GM23338 (cell line): Measurements from ENCODE around the gene MED27. TPM values are rescaled to one million over a fixed set of nuclear protein-coding genes. Genes with fewer than 3 reads are reported as not detected.

Experiments used
- ATAC-seq: fragments of 200-7000 bp; cut with Tn5 transposase; 3 replicates; pipeline ENCODE4 v1.9.1; 2020
- DNase-seq: peaks from one replicate; pipeline ENCODE4 v3.0.0-alpha.2; 2015; ENCODE audit warnings: low spot score
- H2AFZ ChIP-seq: fragments of 200-600 bp; sonication (generic); 2 replicates; pipeline ENCODE4 v1.8.0; 2016; ENCODE audit warnings: antibody characterized with exemption, mild to moderate bottlenecking, moderate library complexity
- H3F3A ChIP-seq: fragments of 200-600 bp; sonication (generic); replicated peaks from 2 replicates; pipeline ENCODE4 v1.8.0; 2017; ENCODE audit warnings: antibody characterized with exemption, mixed run types, low read depth
- H3K27ac ChIP-seq: fragments of 200-600 bp; sonication (generic); 2 replicates; pipeline ENCODE4 v1.6.1; 2016; ENCODE audit warnings: low read depth
- H3K27me3 ChIP-seq: fragments of 200-600 bp; sonication (generic); 2 replicates; pipeline ENCODE4 v1.8.0; 2016; ENCODE audit warnings: mild to moderate bottlenecking, mixed run types, moderate library complexity; ENCODE audit not compliant: insufficient read depth
- H3K36me3 ChIP-seq: fragments of 200-600 bp; sonication (generic); 2 replicates; pipeline ENCODE4 v1.8.0; 2016; ENCODE audit warnings: mild to moderate bottlenecking; ENCODE audit not compliant: insufficient read depth
- H3K4me1 ChIP-seq: fragments of 200-600 bp; sonication (generic); 2 replicates; pipeline ENCODE4 v1.8.0; 2016; ENCODE audit warnings: mild to moderate bottlenecking, moderate library complexity; ENCODE audit not compliant: insufficient read depth
- H3K4me2 ChIP-seq: fragments of 200-600 bp; sonication (generic); 2 replicates; pipeline ENCODE4 v1.7.1; 2017; ENCODE audit warnings: mixed run types
- H3K4me3 ChIP-seq: fragments of 200-600 bp; sonication (generic); 2 replicates; pipeline ENCODE4 v1.6.1; 2016; ENCODE audit warnings: mixed run types
- H3K79me2 ChIP-seq: fragments of 200-600 bp; sonication (generic); replicated peaks from 2 replicates; pipeline ENCODE4 v1.8.0; 2017; ENCODE audit warnings: mild to moderate bottlenecking; ENCODE audit not compliant: insufficient read depth
- H3K9me2 ChIP-seq: fragments of 200-600 bp; sonication (generic); 2 replicates; pipeline ENCODE4 v1.8.0; 2017; ENCODE audit not compliant: insufficient read depth
- H4K20me1 ChIP-seq: fragments of 200-600 bp; sonication (generic); replicated peaks from 2 replicates; pipeline ENCODE4 v1.8.0; 2017; ENCODE audit warnings: mild to moderate bottlenecking; ENCODE audit not compliant: insufficient read depth
- H3K27ac Mint-ChIP-seq: 2 replicates; pipeline ENCODE4 v1.8.0; 2020; ENCODE audit warnings: inconsistent platforms, mild to moderate bottlenecking, moderate library complexity, mixed read lengths
- H3K27me3 Mint-ChIP-seq: 3 replicates; pipeline ENCODE4 v1.8.0; 2022; ENCODE audit warnings: low read depth, mild to moderate bottlenecking, moderate library complexity, mixed read lengths, inconsistent platforms; ENCODE audit not compliant: insufficient read depth, poor library complexity
- H3K36me3 Mint-ChIP-seq: 3 replicates; pipeline ENCODE4 v1.8.0; 2021; ENCODE audit warnings: low read depth, mild to moderate bottlenecking, inconsistent platforms, moderate library complexity, mixed read lengths
- H3K4me1 Mint-ChIP-seq: 3 replicates; pipeline ENCODE4 v1.8.0; 2020; ENCODE audit warnings: mild to moderate bottlenecking, inconsistent platforms, mixed read lengths
- H3K4me3 Mint-ChIP-seq: 3 replicates; pipeline ENCODE4 v1.8.0; 2021; ENCODE audit warnings: moderate library complexity, mild to moderate bottlenecking, inconsistent platforms, mixed read lengths
- H3K9me3 Mint-ChIP-seq: 3 replicates; pipeline ENCODE4 v1.8.0; 2020; ENCODE audit warnings: moderate library complexity, mild to moderate bottlenecking, inconsistent platforms, mixed read lengths
- CREB1 ChIP-seq: fragments of 250-450 bp; sonication (Bioruptor Pico); IDR thresholded peaks from 2 replicates; pipeline ENCODE4 v1.5.0; 2020; ENCODE audit warnings: low read depth, mild to moderate bottlenecking, moderate library complexity
- EZH2 ChIP-seq: fragments of 200-600 bp; sonication (generic); IDR thresholded peaks from one replicate; pipeline ENCODE4 v1.8.0; 2017; ENCODE audit warnings: antibody characterized with exemption, mild to moderate bottlenecking, low read depth; ENCODE audit not compliant: unreplicated experiment
- JUNB ChIP-seq: IDR thresholded peaks from one replicate; pipeline ENCODE4 v1.6.1; 2016; ENCODE audit warnings: antibody characterized with exemption; ENCODE audit not compliant: unreplicated experiment
- NANOG ChIP-seq: IDR thresholded peaks from 2 replicates; pipeline ENCODE4 v1.6.1; 2016; ENCODE audit warnings: antibody characterized with exemption, borderline replicate concordance
- STAT1 ChIP-seq: IDR thresholded peaks from one replicate; pipeline ENCODE4 v1.6.1; 2016; ENCODE audit warnings: antibody characterized with exemption; ENCODE audit not compliant: unreplicated experiment
- ZNF331 ChIP-seq: fragments of 250-450 bp; sonication (Bioruptor Pico); IDR thresholded peaks from 2 replicates; pipeline ENCODE4 v1.5.0; 2020; ENCODE audit warnings: low read depth, mild to moderate bottlenecking, moderate library complexity
- polyA plus RNA-seq: library from polyadenylated mRNA; unstranded; fragments of >200 nt; fragmentation: Nextera tagmentation; extraction: Ambion mirVana; gene quantifications from 2 replicates; pipeline ENCODE4 v1.2.1, GENCODE V29; 2016
- total RNA-seq: library from RNA; depleted of rRNA; stranded (reverse); fragments of >200 nt; shearing (Covaris generic); gene quantifications from 2 replicates; pipeline ENCODE4 v1.2.3, GENCODE V29; 2014
- TF ChIP-seq, protein P1 (sequence below): IDR thresholded peaks from one replicate; pipeline ENCODE4 v1.6.1; 2018; ENCODE audit warnings: antibody characterized with exemption; ENCODE audit not compliant: unreplicated experiment
- TF ChIP-seq, protein P2 (sequence below): IDR thresholded peaks from 2 replicates; pipeline ENCODE4 v1.6.1; 2016; ENCODE audit warnings: antibody characterized with exemption
- TF ChIP-seq, protein P3 (sequence below): fragments of 250-450 bp; sonication (Bioruptor Pico); IDR thresholded peaks from 2 replicates; pipeline ENCODE4 v1.5.0; 2020; ENCODE audit warnings: mild to moderate bottlenecking, moderate library complexity

Gene MED27
- total and polyA plus RNA-seq, 2 experiments from 2014 or later, result 30.6 to 35.0 TPM

DNA sequence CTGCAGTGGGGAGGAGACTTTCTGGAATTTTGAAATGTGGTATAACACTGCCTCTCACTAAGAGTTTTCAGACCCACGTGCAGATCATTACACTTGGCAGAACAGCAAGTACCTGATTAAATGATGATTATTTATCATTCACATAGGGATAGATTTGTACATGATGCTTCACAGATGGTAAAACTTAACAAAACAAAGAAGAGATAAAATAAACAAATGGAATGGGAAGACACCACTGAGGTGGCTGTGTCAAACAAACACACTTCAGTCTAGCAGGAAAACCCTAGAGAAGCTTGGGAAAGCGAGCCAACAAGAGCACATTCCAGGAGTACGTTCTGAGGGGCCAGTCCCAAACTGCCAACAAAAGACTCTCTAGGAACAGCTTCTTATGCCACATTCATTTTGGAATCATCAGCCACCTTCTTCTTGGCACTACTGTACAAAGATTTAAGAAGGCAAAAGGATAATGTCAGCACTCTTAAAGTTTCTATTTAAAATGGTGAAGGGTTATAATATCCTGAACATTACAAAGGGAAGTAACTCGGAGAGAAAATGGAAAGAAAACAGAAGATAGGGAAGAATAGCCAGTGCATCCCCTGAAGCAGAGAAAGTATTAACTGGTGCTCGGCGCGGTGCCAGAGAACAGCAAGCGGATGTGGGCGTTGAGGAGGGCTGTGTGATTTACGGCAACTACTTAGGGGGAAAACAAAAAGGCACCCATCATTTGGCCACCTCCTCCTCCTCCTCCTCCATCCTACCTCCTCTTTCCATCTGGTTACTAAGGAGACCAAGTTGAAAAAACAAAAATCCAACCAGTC, 1.6 kb downstream of the MED27 start (continued):
- TF ChIP-seq, protein P1, sequence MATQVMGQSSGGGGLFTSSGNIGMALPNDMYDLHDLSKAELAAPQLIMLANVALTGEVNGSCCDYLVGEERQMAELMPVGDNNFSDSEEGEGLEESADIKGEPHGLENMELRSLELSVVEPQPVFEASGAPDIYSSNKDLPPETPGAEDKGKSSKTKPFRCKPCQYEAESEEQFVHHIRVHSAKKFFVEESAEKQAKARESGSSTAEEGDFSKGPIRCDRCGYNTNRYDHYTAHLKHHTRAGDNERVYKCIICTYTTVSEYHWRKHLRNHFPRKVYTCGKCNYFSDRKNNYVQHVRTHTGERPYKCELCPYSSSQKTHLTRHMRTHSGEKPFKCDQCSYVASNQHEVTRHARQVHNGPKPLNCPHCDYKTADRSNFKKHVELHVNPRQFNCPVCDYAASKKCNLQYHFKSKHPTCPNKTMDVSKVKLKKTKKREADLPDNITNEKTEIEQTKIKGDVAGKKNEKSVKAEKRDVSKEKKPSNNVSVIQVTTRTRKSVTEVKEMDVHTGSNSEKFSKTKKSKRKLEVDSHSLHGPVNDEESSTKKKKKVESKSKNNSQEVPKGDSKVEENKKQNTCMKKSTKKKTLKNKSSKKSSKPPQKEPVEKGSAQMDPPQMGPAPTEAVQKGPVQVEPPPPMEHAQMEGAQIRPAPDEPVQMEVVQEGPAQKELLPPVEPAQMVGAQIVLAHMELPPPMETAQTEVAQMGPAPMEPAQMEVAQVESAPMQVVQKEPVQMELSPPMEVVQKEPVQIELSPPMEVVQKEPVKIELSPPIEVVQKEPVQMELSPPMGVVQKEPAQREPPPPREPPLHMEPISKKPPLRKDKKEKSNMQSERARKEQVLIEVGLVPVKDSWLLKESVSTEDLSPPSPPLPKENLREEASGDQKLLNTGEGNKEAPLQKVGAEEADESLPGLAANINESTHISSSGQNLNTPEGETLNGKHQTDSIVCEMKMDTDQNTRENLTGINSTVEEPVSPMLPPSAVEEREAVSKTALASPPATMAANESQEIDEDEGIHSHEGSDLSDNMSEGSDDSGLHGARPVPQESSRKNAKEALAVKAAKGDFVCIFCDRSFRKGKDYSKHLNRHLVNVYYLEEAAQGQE, result no peak
- no peak for TF ChIP-seq NANOG

DNA sequence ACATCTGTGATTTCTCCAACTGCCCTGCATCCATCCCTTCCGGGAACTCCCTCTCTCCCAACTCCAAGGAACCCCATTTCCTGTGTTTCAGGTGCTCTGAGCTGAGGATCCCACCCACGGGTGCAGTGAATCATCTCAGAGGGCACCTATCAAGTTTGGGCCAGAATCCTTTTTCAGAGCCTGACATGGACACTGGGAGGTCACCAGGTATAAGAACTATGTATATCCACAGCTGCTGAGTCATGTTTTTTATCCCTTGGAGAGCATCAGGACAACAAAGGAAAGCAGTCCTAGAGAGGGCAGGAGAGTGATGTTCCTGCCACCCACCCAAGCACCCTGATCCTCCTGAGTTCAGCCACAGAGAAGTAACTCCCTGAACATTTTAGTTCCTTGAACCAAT, 3.8 kb downstream of the MED27 start:
- H2AFZ ChIP-seq, result no peak overlapping the region
- H3K27ac ChIP-seq, result no peak overlapping the region
- H3K4me2 ChIP-seq, result no peak overlapping the region
- peaks cover 13% of the 10 kb centered on the region for H3K4me1 ChIP-seq
- H3K79me2 ChIP-seq, result peaks cover 83% of the 10 kb centered on the region
- H3K27me3 Mint-ChIP-seq, result peaks cover 9% of the 10 kb centered on the region
- H3K4me3 ChIP-seq, result no peak overlapping the region
- no peak overlapping the region for H3K4me3 Mint-ChIP-seq
- H3K36me3 ChIP-seq, result no peaks in the 10 kb centered on the region; the same call in 1 of the 2 replicates
- H3K9me3 Mint-ChIP-seq, result no peaks in the 10 kb centered on the region
- H3K36me3 Mint-ChIP-seq, result peaks cover 18% of the 10 kb centered on the region
- peak overlapping the region; percentile 76; the same call in 1 of the 2 replicates for H3K27ac Mint-ChIP-seq
- ATAC-seq (no peak), DNase-seq (no peak)
- no peaks in the 10 kb centered on the region for H3K9me2 ChIP-seq
- H4K20me1 ChIP-seq, result peaks cover 37% of the 10 kb centered on the region
- H3K4me1 Mint-ChIP-seq, result peaks cover 17% of the 10 kb centered on the region
- no peaks in the 10 kb centered on the region for H3K27me3 ChIP-seq
- no peaks in the 10 kb centered on the region for H3F3A ChIP-seq
- TF ChIP-seq JUNB (no peak), CREB1 (CRISPR knock-in tag) (no peak), ZNF331 (CRISPR knock-in tag) (no peak), STAT1 (no peak), NANOG (no peak), EZH2 (no peak)
- TF ChIP-seq, protein P2, sequence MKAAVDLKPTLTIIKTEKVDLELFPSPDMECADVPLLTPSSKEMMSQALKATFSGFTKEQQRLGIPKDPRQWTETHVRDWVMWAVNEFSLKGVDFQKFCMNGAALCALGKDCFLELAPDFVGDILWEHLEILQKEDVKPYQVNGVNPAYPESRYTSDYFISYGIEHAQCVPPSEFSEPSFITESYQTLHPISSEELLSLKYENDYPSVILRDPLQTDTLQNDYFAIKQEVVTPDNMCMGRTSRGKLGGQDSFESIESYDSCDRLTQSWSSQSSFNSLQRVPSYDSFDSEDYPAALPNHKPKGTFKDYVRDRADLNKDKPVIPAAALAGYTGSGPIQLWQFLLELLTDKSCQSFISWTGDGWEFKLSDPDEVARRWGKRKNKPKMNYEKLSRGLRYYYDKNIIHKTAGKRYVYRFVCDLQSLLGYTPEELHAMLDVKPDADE, result no peak
- TF ChIP-seq, protein P3, sequence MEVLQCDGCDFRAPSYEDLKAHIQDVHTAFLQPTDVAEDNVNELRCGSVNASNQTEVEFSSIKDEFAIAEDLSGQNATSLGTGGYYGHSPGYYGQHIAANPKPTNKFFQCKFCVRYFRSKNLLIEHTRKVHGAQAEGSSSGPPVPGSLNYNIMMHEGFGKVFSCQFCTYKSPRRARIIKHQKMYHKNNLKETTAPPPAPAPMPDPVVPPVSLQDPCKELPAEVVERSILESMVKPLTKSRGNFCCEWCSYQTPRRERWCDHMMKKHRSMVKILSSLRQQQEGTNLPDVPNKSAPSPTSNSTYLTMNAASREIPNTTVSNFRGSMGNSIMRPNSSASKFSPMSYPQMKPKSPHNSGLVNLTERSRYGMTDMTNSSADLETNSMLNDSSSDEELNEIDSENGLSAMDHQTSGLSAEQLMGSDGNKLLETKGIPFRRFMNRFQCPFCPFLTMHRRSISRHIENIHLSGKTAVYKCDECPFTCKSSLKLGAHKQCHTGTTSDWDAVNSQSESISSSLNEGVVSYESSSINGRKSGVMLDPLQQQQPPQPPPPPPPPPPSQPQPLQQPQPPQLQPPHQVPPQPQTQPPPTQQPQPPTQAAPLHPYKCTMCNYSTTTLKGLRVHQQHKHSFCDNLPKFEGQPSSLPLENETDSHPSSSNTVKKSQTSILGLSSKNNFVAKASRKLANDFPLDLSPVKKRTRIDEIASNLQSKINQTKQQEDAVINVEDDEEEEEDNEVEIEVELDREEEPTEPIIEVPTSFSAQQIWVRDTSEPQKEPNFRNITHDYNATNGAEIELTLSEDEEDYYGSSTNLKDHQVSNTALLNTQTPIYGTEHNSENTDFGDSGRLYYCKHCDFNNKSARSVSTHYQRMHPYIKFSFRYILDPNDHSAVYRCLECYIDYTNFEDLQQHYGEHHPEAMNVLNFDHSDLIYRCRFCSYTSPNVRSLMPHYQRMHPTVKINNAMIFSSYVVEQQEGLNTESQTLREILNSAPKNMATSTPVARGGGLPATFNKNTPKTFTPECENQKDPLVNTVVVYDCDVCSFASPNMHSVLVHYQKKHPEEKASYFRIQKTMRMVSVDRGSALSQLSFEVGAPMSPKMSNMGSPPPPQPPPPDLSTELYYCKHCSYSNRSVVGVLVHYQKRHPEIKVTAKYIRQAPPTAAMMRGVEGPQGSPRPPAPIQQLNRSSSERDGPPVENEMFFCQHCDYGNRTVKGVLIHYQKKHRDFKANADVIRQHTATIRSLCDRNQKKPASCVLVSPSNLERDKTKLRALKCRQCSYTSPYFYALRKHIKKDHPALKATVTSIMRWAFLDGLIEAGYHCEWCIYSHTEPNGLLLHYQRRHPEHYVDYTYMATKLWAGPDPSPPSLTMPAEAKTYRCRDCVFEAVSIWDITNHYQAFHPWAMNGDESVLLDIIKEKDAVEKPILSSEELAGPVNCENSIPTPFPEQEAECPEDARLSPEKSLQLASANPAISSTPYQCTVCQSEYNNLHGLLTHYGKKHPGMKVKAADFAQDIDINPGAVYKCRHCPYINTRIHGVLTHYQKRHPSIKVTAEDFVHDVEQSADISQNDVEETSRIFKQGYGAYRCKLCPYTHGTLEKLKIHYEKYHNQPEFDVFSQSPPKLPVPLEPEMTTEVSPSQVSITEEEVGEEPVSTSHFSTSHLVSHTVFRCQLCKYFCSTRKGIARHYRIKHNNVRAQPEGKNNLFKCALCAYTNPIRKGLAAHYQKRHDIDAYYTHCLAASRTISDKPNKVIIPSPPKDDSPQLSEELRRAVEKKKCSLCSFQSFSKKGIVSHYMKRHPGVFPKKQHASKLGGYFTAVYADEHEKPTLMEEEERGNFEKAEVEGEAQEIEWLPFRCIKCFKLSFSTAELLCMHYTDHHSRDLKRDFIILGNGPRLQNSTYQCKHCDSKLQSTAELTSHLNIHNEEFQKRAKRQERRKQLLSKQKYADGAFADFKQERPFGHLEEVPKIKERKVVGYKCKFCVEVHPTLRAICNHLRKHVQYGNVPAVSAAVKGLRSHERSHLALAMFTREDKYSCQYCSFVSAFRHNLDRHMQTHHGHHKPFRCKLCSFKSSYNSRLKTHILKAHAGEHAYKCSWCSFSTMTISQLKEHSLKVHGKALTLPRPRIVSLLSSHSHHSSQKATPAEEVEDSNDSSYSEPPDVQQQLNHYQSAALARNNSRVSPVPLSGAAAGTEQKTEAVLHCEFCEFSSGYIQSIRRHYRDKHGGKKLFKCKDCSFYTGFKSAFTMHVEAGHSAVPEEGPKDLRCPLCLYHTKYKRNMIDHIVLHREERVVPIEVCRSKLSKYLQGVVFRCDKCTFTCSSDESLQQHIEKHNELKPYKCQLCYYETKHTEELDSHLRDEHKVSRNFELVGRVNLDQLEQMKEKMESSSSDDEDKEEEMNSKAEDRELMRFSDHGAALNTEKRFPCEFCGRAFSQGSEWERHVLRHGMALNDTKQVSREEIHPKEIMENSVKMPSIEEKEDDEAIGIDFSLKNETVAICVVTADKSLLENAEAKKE (CRISPR knock-in tag), result no peak
- TF ChIP-seq, protein P1, result no peak
